Endothelial cell of umbilical vein (primary cell): ENCODE data around the gene MTF2. TPM values are rescaled to one million over a fixed set of nuclear protein-coding genes. Genes with fewer than 3 reads are reported as not detected.

Experiments used
- BruUV-seq: library from RNA; stranded (reverse); fragments of 400-500 nt; replicated peaks from 2 replicates; lab custom pipeline; 2021; lab: Mats Ljungman, UMichigan
- CTCF ChIA-PET: fragments of 300-600, 350-600 bp; sonication (Branson Sonifier 250); formaldehyde crosslinking; loops from one replicate; lab custom pipeline; 2021; ENCODE audit warnings: antibody characterized with exemption, inconsistent platforms; lab: Charles Lee
- POLR2A ChIA-PET: fragments of 300-600, 350-600 bp; sonication (Branson Sonifier 250); formaldehyde crosslinking; loops from one replicate; lab custom pipeline; 2021; ENCODE audit warnings: antibody characterized with exemption, inconsistent platforms; lab: Charles Lee
- DNase-seq: peaks from one replicate; pipeline ENCODE4 v3.0.0-alpha.2; 2011; ENCODE audit warnings: low read depth, low spot score
- FAIRE-seq: peaks from 2 replicates; lab custom pipeline; 2011; peaks lifted over from hg19 to GRCh38; lab: Jason Lieb, UNC
- H2AFZ ChIP-seq: 2 replicates; pipeline ENCODE4 v1.6.0; 2012; ENCODE audit warnings: low read depth, low read length, control low read depth, inconsistent platforms
- H3K27ac ChIP-seq: 2 replicates; pipeline ENCODE4 v1.5.1; 2011; ENCODE audit warnings: low read depth, mild to moderate bottlenecking, control low read depth, low read length, moderate library complexity; ENCODE audit not compliant: insufficient read depth
- H3K27me3 ChIP-seq, 2 experiments: 2 replicates each; pipeline versions ENCODE4 v1.6.0 to v1.6.1; 2011; ENCODE audit warnings: low read length in 2 of 2, mixed read lengths in 1 of 2; ENCODE audit not compliant: control insufficient read depth in 2 of 2, insufficient read depth in 2 of 2
- H3K36me3 ChIP-seq, 2 experiments: 2 replicates in 1 of 2; 3 replicates in 1 of 2; pipeline ENCODE4 v1.5.1; 2011; ENCODE audit warnings: low read length in 2 of 2, mild to moderate bottlenecking in 1 of 2, moderate library complexity in 1 of 2; ENCODE audit not compliant: control insufficient read depth in 2 of 2, insufficient read depth in 2 of 2; ENCODE audit errors: extremely low read depth in 1 of 2
- H3K4me1 ChIP-seq: 3 replicates; pipeline ENCODE4 v1.5.1; 2011; ENCODE audit warnings: mild to moderate bottlenecking, low read length; ENCODE audit not compliant: control insufficient read depth, insufficient read depth; ENCODE audit errors: extremely low read depth
- H3K4me2 ChIP-seq: 2 replicates; pipeline ENCODE4 v1.6.1; 2011; ENCODE audit warnings: low read length, control low read depth, mixed read lengths; ENCODE audit not compliant: insufficient read depth
- H3K4me3 ChIP-seq, 3 experiments: fragments of 200-600 bp in 1 of 3; sonication (generic), shearing (Covaris generic) in 1 of 3; replicated peaks in 1 of 3; 2 replicates each; pipeline ENCODE4 v1.5.1; 2011 to 2016; ENCODE audit warnings: control low read depth in 3 of 3, low read length in 3 of 3, mild to moderate bottlenecking in 2 of 3, inconsistent platforms in 1 of 3, low read depth in 1 of 3, moderate library complexity in 1 of 3; ENCODE audit not compliant: insufficient read depth in 1 of 3
- H3K79me2 ChIP-seq: 2 replicates; pipeline ENCODE4 v1.6.0; 2012; ENCODE audit warnings: low read length, inconsistent platforms; ENCODE audit not compliant: control insufficient read depth, insufficient read depth
- H3K9ac ChIP-seq: replicated peaks from 2 replicates; pipeline ENCODE3; 2011; ENCODE audit warnings: low read length, control low read depth; ENCODE audit not compliant: insufficient read depth; ENCODE audit errors: extremely low read depth
- H3K9me1 ChIP-seq: replicated peaks from 3 replicates; pipeline ENCODE4 v1.6.0; 2011; ENCODE audit warnings: mild to moderate bottlenecking, low read length; ENCODE audit not compliant: control insufficient read depth, insufficient read depth; ENCODE audit errors: extremely low read depth
- H3K9me3 ChIP-seq: replicated peaks from 2 replicates; pipeline ENCODE4 v1.5.1; 2012; ENCODE audit warnings: low read length, inconsistent platforms; ENCODE audit not compliant: control insufficient read depth, insufficient read depth
- H4K20me1 ChIP-seq: replicated peaks from 2 replicates; pipeline ENCODE3; 2011; ENCODE audit warnings: mild to moderate bottlenecking, low read length; ENCODE audit not compliant: control insufficient read depth, insufficient read depth; ENCODE audit errors: extremely low read depth
- EZH2 ChIP-seq: IDR thresholded peaks from 2 replicates; pipeline ENCODE4 v1.6.1; 2012; ENCODE audit warnings: borderline replicate concordance, low read depth, mild to moderate bottlenecking, moderate library complexity, low read length, inconsistent platforms; ENCODE audit not compliant: severe bottlenecking
- FOS ChIP-seq: IDR thresholded peaks from 2 replicates; pipeline ENCODE4 v1.6.1; 2011; ENCODE audit warnings: mild to moderate bottlenecking, low read length, moderate library complexity, borderline replicate concordance; ENCODE audit not compliant: insufficient read depth
- GATA2 ChIP-seq: IDR thresholded peaks from 2 replicates; pipeline ENCODE4 v1.7.0; 2011; ENCODE audit warnings: low read depth, mild to moderate bottlenecking, moderate library complexity, mixed read lengths, low read length; ENCODE audit not compliant: insufficient read length, insufficient read depth
- JUN ChIP-seq: IDR thresholded peaks from 2 replicates; pipeline ENCODE4 v1.6.1; 2011; ENCODE audit warnings: borderline replicate concordance, low read depth; ENCODE audit not compliant: insufficient read length, insufficient read depth
- MYC ChIP-seq: IDR thresholded peaks from one replicate; pipeline ENCODE4 v1.6.1; 2011; ENCODE audit warnings: mild to moderate bottlenecking, low read depth, low read length
- POLR2A ChIP-seq: IDR thresholded peaks from 2 replicates; pipeline ENCODE4 v1.6.1; 2012; ENCODE audit warnings: low read depth, mild to moderate bottlenecking, control low read depth, low read length
- POLR2AphosphoS5 ChIP-seq: IDR thresholded peaks from 2 replicates; pipeline ENCODE4 v1.6.1; 2012; ENCODE audit warnings: low read depth, mild to moderate bottlenecking, control low read depth, low read length, moderate library complexity; ENCODE audit not compliant: insufficient read depth
- dilution Hi-C: fragments of 300-500 bp; cut with MboI; formaldehyde crosslinking; loops from one replicate; pipeline ENCODE4 v1.15.0; 2019; ENCODE audit warnings: low sequenced_read_pairs; ENCODE audit not compliant: extremely low pct_ligation_motif_present
- intact Hi-C: fragments of 100-400 bp; cut with micrococcal nuclease; formaldehyde crosslinking; loops from one replicate; pipeline ENCODE4 v1.10.0; 2022
- polyA plus RNA-seq, 4 experiments: library from polyadenylated mRNA; depleted of rRNA in 3 of 4; stranded (reverse) in 3 of 4; unstranded in 1 of 4; fragments of >200 nt; gene quantifications; 2 replicates each; pipeline versions ENCODE4 v1.2.1 to v1.2.3, GENCODE V29; 2011 to 2012; ENCODE audit warnings: missing spikeins in 1 of 4
- total RNA-seq: library from RNA; stranded (reverse); gene quantifications from 2 replicates; pipeline ENCODE4 v1.2.3, GENCODE V29; 2021
- TF ChIP-seq, protein P1 (sequence below): IDR thresholded peaks from 2 replicates; pipeline ENCODE4 v1.6.1; 2011; ENCODE audit not compliant: insufficient read depth, insufficient read length
- TF ChIP-seq, protein P2 (sequence below), 2 donors: IDR thresholded peaks; 1 replicate in 1 of 2; 2 replicates in 1 of 2; pipeline ENCODE4 v1.5.1; 2011; ENCODE audit warnings: low read length in 2 of 2, mild to moderate bottlenecking in 2 of 2, moderate library complexity in 2 of 2, control low read depth in 1 of 2, inconsistent platforms in 1 of 2, low read depth in 1 of 2; ENCODE audit not compliant: insufficient read depth in 1 of 2; ENCODE audit errors: extremely low read depth in 1 of 2

MTF2 gene
- total and polyA plus RNA-seq, 2 donors (not counting 3 experiments of a cell fraction or from before 2014, with no cell fraction given) = 20.1 to 40.5 TPM

DNA sequence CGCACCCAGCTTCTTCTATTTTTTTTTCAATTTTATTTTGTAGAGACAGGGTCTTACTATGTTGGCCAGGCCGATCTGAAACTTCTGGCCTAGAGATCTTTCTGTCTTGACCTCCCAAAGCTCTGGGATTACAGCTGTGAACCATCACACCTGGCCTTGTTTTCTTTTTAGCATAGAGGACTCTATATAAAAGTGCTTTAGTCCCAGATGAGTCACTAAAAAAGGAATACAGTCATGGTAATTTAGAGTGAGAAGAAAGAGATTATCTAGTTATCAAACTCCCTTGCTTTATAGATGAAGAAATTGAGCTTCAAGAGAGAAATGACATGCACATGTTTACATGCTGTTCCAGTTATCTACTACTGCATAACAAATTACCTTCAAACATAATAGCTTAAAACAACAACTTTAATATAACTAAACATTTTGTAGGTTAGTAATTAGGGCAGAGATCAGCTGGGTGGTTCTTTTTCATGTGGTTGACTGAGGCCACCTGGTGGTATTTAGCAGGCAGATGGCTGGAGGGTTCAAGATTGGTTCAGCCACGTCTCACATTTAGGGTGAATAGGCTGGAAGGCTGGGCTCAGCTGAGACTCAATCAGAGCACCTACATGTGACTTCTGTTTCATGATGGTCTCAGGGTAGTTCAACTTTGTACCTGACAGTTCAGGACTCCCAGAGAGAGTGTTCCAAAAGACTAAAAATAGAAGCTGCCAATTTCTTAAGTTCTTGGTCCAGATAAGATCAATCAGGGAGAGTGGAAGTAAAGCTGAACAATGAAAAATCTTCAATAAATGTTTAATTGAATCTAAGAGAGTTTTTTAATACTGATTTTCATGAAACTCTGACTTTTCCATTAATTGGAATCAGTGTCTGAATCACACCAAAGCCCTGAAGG lies 16.9 kb upstream of the MTF2 start:
- DNase-seq = peak; percentile 29
- dilution Hi-C loops = no loop called here
- BruUV-seq = no TSS peak

More for the DNA sequence above, 16.9 kb upstream of the MTF2 start:
- Histone ChIP-seq H3K36me3 (no peaks in the 10 kb centered on the region), H2AFZ (no peak overlapping the region), H4K20me1 (no peaks in the 10 kb centered on the region), H3K4me1 (no peaks in the 10 kb centered on the region), H3K9ac (no peak overlapping the region), H3K9me1 (no peaks in the 10 kb centered on the region), H3K4me2 (no peak overlapping the region), H3K27ac (no peak overlapping the region), H3K79me2 (no peaks in the 10 kb centered on the region), H3K4me3 (no peak overlapping the region), H3K27me3 (peaks cover 4 to 14% of the 10 kb centered on the region in 2 experiments), H3K9me3 (no peaks in the 10 kb centered on the region)
- peak; percentile 40 for FAIRE-seq
- CTCF ChIA-PET = interaction anchor here (0.6 to 3.1 kb wide), 23 partner anchors 9 to 214 kb away, joined by 3 to 23 read pairs (median 5); partner anchors contain the start of genes DIPK1A and MTF2
- POLR2A ChIA-PET = interaction anchor here (0.5 kb wide), 1 partner anchor 106 kb away, joined by 3 read pairs; no protein-coding TSS in a partner anchor
- no peak for TF ChIP-seq POLR2AphosphoS5
- TF ChIP-seq FOS = peak; percentile 7
- TF ChIP-seq, protein P1, sequence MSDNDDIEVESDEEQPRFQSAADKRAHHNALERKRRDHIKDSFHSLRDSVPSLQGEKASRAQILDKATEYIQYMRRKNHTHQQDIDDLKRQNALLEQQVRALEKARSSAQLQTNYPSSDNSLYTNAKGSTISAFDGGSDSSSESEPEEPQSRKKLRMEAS = no peak
- no peak for TF ChIP-seq EZH2
- no peak for TF ChIP-seq GATA2
- no peak for TF ChIP-seq JUN
- no peak for TF ChIP-seq MYC
- no peak for TF ChIP-seq POLR2A
- TF ChIP-seq, protein P2, sequence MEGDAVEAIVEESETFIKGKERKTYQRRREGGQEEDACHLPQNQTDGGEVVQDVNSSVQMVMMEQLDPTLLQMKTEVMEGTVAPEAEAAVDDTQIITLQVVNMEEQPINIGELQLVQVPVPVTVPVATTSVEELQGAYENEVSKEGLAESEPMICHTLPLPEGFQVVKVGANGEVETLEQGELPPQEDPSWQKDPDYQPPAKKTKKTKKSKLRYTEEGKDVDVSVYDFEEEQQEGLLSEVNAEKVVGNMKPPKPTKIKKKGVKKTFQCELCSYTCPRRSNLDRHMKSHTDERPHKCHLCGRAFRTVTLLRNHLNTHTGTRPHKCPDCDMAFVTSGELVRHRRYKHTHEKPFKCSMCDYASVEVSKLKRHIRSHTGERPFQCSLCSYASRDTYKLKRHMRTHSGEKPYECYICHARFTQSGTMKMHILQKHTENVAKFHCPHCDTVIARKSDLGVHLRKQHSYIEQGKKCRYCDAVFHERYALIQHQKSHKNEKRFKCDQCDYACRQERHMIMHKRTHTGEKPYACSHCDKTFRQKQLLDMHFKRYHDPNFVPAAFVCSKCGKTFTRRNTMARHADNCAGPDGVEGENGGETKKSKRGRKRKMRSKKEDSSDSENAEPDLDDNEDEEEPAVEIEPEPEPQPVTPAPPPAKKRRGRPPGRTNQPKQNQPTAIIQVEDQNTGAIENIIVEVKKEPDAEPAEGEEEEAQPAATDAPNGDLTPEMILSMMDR (IDR thresholded peaks at IDR 0.05; ENCODE audit: extremely low read depth in 1 of 2, insufficient read depth in 1 of 2, low read depth in 1 of 2, low read length in 2 of 2) = peak; percentile 39 to 42
- intact Hi-C loops = loop anchor here (1.0 to 2.0 kb wide), 3 partner anchors 41 to 203 kb away; no protein-coding TSS in a partner anchor
